ENCODE data around the gene TBC1D7. TPM values are rescaled to one million over a fixed set of nuclear protein-coding genes. Genes with fewer than 3 reads are reported as not detected.

TBC1D7 gene
- total RNA-seq, 1 experiment from 2014 or later, result 44.9 TPM

- Mint-ChIP-seq H3K4me3 (no peak overlapping the region), H3K9me3 (no peaks in the 10 kb centered on the region), H3K27ac (peak overlapping the region; percentile 25; the same call in 1 of the 2 replicates), H3K27me3 (ENCODE audit: low read depth) (no peaks in the 10 kb centered on the region), H3K36me3 (no peaks in the 10 kb centered on the region), H3K4me1 (peaks cover 19% of the 10 kb centered on the region)
- CTCF ChIA-PET, result interaction anchor here (0.6 to 1.9 kb wide), 3 partner anchors 19 to 79 kb away, joined by 3 to 6 read pairs (median 3); no protein-coding TSS in a partner anchor
- ATAC-seq, result no peak
- POLR2A ChIA-PET, result no interaction called here
- TF ChIP-seq MYBL2 (CRISPR knock-in tag; IDR thresholded peaks at IDR 0.05) (no peak), JUN (CRISPR knock-in tag; IDR thresholded peaks at IDR 0.05) (no peak)
- no peak for DNase-seq (ENCODE audit: low spot score)
Measured at GRCh38 chr6:13273931-13274706, 54.2 kb downstream of the TBC1D7 start.

- POLR2A ChIA-PET, result no interaction called here
- Mint-ChIP-seq H3K9me3 (no peaks in the 10 kb centered on the region), H3K27me3 (ENCODE audit: low read depth) (no peaks in the 10 kb centered on the region), H3K4me3 (no peak overlapping the region), H3K27ac (no peak overlapping the region), H3K4me1 (peaks cover 24% of the 10 kb centered on the region), H3K36me3 (no peaks in the 10 kb centered on the region)
- DNase-seq (ENCODE audit: low spot score) (no peak), ATAC-seq (no peak)
- no peak for TF ChIP-seq ZNF281 (CRISPR knock-in tag; IDR thresholded peaks at IDR 0.05)
- no peak for TF ChIP-seq SOX15 (CRISPR knock-in tag; IDR thresholded peaks at IDR 0.05)
- TF ChIP-seq ZMAT4 (CRISPR knock-in tag; IDR thresholded peaks at IDR 0.05), result no peak
- no peak for TF ChIP-seq GABPB1 (CRISPR knock-in tag; IDR thresholded peaks at IDR 0.05)
- TF ChIP-seq TEAD1 (CRISPR knock-in tag; IDR thresholded peaks at IDR 0.05), result no peak
- no peak for TF ChIP-seq ZNF219 (CRISPR knock-in tag; IDR thresholded peaks at IDR 0.05; ENCODE audit: borderline replicate concordance)
- no peak for TF ChIP-seq FOXK1 (CRISPR knock-in tag; IDR thresholded peaks at IDR 0.05)
- TF ChIP-seq FOXJ3 (CRISPR knock-in tag; IDR thresholded peaks at IDR 0.05; ENCODE audit: borderline replicate concordance), result no peak
- no peak for TF ChIP-seq NR3C1 (CRISPR knock-in tag; conservative IDR thresholded peaks at IDR 0.05; ENCODE audit: low read depth)
- no peak for TF ChIP-seq ZNF671 (CRISPR knock-in tag; IDR thresholded peaks at IDR 0.05)
- no peak for TF ChIP-seq ESRRA (CRISPR knock-in tag; IDR thresholded peaks at IDR 0.05; ENCODE audit: borderline replicate concordance)
- TF ChIP-seq MAX (CRISPR knock-in tag; IDR thresholded peaks at IDR 0.05), result no peak
- no peak for TF ChIP-seq ATF3 (CRISPR knock-in tag; conservative IDR thresholded peaks at IDR 0.05)
- TF ChIP-seq AFF4 (CRISPR knock-in tag; IDR thresholded peaks at IDR 0.05; ENCODE audit: borderline replicate concordance), result no peak
- no peak for TF ChIP-seq E2F5 (CRISPR knock-in tag; IDR thresholded peaks at IDR 0.05)
- no peak for TF ChIP-seq PREB (CRISPR knock-in tag; IDR thresholded peaks at IDR 0.05; ENCODE audit: borderline replicate concordance)
- CTCF ChIA-PET, result interaction anchor here (0.6 kb wide), 1 partner anchor 20 kb away, joined by 3 read pairs; no protein-coding TSS in a partner anchor
Measured at GRCh38 chr6:13273202-13273930, 55.0 kb downstream of the TBC1D7 start.

All from WTC11 (cell line).